Measurements from ENCODE around the gene SPTB. TPM values are rescaled to one million over a fixed set of nuclear protein-coding genes. Genes with fewer than 3 reads are reported as not detected.

SPTB gene
- total and polyA plus RNA-seq, 10 of the 15 experiments (the other 5 are each of a cell fraction or from before 2014, with no cell fraction given), result under 0.01 to 0.04 (median 0.02) TPM; not detected in 4

DNA sequence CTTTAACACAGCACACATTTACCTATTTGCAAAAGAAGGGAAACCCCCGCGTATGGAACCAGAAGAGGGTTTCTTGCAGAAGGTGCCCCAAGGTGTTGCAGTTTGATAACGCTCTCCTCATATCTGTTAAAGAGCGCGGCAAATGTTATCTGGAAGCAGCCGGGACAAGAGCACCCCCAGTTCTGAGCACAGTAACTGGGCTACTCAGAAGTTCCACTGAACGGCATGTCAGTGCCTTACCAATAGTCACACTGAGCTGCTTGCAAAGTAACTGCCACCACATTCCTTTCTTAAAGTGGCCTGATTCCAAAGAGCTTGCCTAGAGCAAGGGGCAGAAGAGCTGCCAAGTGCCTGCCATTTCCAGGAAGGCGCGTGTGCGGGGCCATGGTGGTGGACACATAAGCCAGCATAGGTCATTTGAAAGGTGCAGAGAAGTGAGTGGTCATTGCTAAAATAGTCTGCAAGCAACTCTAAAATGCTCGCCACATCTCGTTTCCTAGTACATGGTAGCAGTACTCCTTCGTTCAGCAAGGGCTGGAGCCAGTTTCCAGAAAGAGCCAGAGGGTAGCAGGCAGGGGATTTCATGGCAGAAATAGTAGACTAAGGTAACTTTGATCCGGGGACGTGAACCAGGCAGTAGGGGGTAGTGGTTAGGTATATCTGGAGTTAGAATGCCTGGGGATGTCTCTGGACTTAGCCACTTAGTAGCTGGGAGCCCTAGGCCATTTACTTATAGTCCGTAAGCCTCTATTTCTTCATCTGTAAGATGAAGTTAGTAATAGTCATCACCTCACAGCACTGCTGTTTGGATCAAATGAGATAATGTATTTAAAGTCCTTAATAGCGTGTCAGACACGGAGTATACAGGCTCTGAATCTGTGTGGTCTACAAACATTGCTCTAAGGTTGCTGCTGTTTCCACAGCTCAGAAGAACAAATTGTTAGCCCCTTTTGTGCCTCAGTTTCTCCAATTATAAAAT, 37.6 kb downstream of the SPTB start:
- no peak for DNase-seq (ENCODE audit: low read depth, low spot score)
- Histone ChIP-seq H3K27ac (ENCODE audit: control insufficient read depth, insufficient read depth) (no peak overlapping the region), H3K4me3 (no peak overlapping the region), H3K27me3 (replicated peaks in 1 of 2; ENCODE audit: control insufficient read depth in 2 of 2, insufficient read depth in 2 of 2, low read length in 1 of 2) (no peaks in the 10 kb centered on the region; a peak in 1 of 4 replicates), H3K4me1 (ENCODE audit: control insufficient read depth, insufficient read depth, low read length) (peaks cover 7% of the 10 kb centered on the region), H3K9me3 (replicated peaks; ENCODE audit: control insufficient read depth, insufficient read depth, low read length) (no peaks in the 10 kb centered on the region), H4K20me1 (ENCODE audit: control insufficient read depth, insufficient read depth) (no peaks in the 10 kb centered on the region), H3K4me2 (ENCODE audit: control insufficient read depth, insufficient read depth) (no peak overlapping the region), H3K36me3 (ENCODE audit: control insufficient read depth in 2 of 2, insufficient read depth in 2 of 2, low read length in 1 of 2) (no peaks in the 10 kb centered on the region), H3K79me2 (ENCODE audit: control insufficient read depth, insufficient read depth, low read length) (no peaks in the 10 kb centered on the region), H2AFZ (ENCODE audit: control insufficient read depth, low read depth, low read length) (no peak overlapping the region), H3K9ac (ENCODE audit: control insufficient read depth, insufficient read depth, low read length) (no peak overlapping the region)
- ChIA-PET RAD21 (ENCODE audit: unreplicated experiment) (no interaction called here), SMC1A (ENCODE audit: uncharacterized antibody, unreplicated experiment) (interaction anchor here (1.8 kb wide), 1 partner anchor 11 kb away, joined by 5 read pairs; no protein-coding TSS in a partner anchor), POLR2A (no interaction called here), CTCF (interaction anchor here (0.6 kb wide), 1 partner anchor 16 kb away, joined by 3 read pairs; no protein-coding TSS in a partner anchor)
- intact Hi-C loops (cut with micrococcal nuclease; ENCODE audit: unreplicated experiment), result no loop called here
- no peak for ATAC-seq
- WGBS (ENCODE audit: insufficient coverage, insufficient replicate concordance, low lambda C conversion rate, missing lambda C conversion rate), result 69% methylated on average over 18 of the region's 18 CpGs
- no peak for FAIRE-seq
- in situ Hi-C loops (cut with MboI), result no loop called here
- no TSS peak for BruUV-seq (replicated peaks)
- no peak for TF ChIP-seq BACH1 (IDR thresholded peaks at IDR 0.05; ENCODE audit: borderline replicate concordance)
- TF ChIP-seq, protein P1, sequence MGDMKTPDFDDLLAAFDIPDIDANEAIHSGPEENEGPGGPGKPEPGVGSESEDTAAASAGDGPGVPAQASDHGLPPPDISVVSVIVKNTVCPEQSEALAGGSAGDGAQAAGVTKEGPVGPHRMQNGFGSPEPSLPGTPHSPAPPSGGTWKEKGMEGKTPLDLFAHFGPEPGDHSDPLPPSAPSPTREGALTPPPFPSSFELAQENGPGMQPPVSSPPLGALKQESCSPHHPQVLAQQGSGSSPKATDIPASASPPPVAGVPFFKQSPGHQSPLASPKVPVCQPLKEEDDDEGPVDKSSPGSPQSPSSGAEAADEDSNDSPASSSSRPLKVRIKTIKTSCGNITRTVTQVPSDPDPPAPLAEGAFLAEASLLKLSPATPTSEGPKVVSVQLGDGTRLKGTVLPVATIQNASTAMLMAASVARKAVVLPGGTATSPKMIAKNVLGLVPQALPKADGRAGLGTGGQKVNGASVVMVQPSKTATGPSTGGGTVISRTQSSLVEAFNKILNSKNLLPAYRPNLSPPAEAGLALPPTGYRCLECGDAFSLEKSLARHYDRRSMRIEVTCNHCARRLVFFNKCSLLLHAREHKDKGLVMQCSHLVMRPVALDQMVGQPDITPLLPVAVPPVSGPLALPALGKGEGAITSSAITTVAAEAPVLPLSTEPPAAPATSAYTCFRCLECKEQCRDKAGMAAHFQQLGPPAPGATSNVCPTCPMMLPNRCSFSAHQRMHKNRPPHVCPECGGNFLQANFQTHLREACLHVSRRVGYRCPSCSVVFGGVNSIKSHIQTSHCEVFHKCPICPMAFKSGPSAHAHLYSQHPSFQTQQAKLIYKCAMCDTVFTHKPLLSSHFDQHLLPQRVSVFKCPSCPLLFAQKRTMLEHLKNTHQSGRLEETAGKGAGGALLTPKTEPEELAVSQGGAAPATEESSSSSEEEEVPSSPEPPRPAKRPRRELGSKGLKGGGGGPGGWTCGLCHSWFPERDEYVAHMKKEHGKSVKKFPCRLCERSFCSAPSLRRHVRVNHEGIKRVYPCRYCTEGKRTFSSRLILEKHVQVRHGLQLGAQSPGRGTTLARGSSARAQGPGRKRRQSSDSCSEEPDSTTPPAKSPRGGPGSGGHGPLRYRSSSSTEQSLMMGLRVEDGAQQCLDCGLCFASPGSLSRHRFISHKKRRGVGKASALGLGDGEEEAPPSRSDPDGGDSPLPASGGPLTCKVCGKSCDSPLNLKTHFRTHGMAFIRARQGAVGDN (IDR thresholded peaks at IDR 0.05), result no peak
- TF ChIP-seq DPF2 (IDR thresholded peaks at IDR 0.05), result no peak
- TF ChIP-seq CEBPB (IDR thresholded peaks at IDR 0.05; ENCODE audit: borderline replicate concordance in 1 of 2, low read depth in 2 of 2, low read length in 2 of 2), result no peak
- TF ChIP-seq SP1 (IDR thresholded peaks at IDR 0.05; ENCODE audit: low read depth, low read length), result no peak
- no peak for TF ChIP-seq CREM (IDR thresholded peaks at IDR 0.05; ENCODE audit: low read depth)
- TF ChIP-seq SREBF2 (IDR thresholded peaks at IDR 0.05; ENCODE audit: low read length), result no peak
- TF ChIP-seq MEF2B (IDR thresholded peaks at IDR 0.05; ENCODE audit: partially characterized antibody, poor library complexity, severe bottlenecking), result no peak
- no peak for TF ChIP-seq NFYA (IDR thresholded peaks at IDR 0.05; ENCODE audit: borderline replicate concordance, low read depth, low read length)
- TF ChIP-seq MYB (IDR thresholded peaks at IDR 0.05; ENCODE audit: borderline replicate concordance, low read depth, low read length), result no peak
- TF ChIP-seq, protein P2, sequence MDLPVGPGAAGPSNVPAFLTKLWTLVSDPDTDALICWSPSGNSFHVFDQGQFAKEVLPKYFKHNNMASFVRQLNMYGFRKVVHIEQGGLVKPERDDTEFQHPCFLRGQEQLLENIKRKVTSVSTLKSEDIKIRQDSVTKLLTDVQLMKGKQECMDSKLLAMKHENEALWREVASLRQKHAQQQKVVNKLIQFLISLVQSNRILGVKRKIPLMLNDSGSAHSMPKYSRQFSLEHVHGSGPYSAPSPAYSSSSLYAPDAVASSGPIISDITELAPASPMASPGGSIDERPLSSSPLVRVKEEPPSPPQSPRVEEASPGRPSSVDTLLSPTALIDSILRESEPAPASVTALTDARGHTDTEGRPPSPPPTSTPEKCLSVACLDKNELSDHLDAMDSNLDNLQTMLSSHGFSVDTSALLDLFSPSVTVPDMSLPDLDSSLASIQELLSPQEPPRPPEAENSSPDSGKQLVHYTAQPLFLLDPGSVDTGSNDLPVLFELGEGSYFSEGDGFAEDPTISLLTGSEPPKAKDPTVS (IDR thresholded peaks at IDR 0.05; ENCODE audit: low read depth, low read length), result no peak
- TF ChIP-seq NBN (IDR thresholded peaks at IDR 0.05), result no peak
- TF ChIP-seq NR2C2 (IDR thresholded peaks at IDR 0.05; ENCODE audit: borderline replicate concordance, control insufficient read depth, insufficient read length, low read depth), result no peak
- TF ChIP-seq MYC (IDR thresholded peaks at IDR 0.05; ENCODE audit: insufficient read depth, insufficient read length, insufficient replicate concordance, low read length, severe bottlenecking), result no peak
- TF ChIP-seq POLR2A (IDR thresholded peaks at IDR 0.05; ENCODE audit: low read depth, low read length), result no peak
